HepG2 (cell line): Measurements from ENCODE around the gene GFAP. TPM values are rescaled to one million over a fixed set of nuclear protein-coding genes. Genes with fewer than 3 reads are reported as not detected.

Source experiments
- ARID3A ChIP-seq: IDR thresholded peaks from 2 replicates; pipeline ENCODE4 v1.6.1; 2012; ENCODE audit warnings: low read depth, low read length, improper control_type of control experiment
- BHLHE40 ChIP-seq: IDR thresholded peaks from 2 replicates; pipeline ENCODE4 v1.6.1; 2011; ENCODE audit warnings: low read length, improper control_type of control experiment
- CBX1 ChIP-seq: IDR thresholded peaks from one replicate; pipeline ENCODE4 v1.6.1; 2016; ENCODE audit warnings: antibody characterized with exemption, low read depth
- GZF1 ChIP-seq: sonication (generic); formaldehyde crosslinking; IDR thresholded peaks from 2 replicates; pipeline ENCODE4 v1.5.1; 2020; ENCODE audit warnings: mild to moderate bottlenecking, missing genetic modification reagents
- IRF2 ChIP-seq: IDR thresholded peaks from 2 replicates; pipeline ENCODE4 v1.6.1; 2018; ENCODE audit warnings: missing genetic modification reagents, missing compliant biosample characterization
- JUNB ChIP-seq: sonication (generic); formaldehyde crosslinking; IDR thresholded peaks from 2 replicates; pipeline ENCODE4 v1.8.0; 2022; ENCODE audit warnings: missing genetic modification reagents, mild to moderate bottlenecking, borderline replicate concordance
- KDM1A ChIP-seq: IDR thresholded peaks from 2 replicates; pipeline ENCODE4 v1.6.1; 2016; ENCODE audit warnings: missing compliant biosample characterization
- KDM5B ChIP-seq: sonication (generic); formaldehyde crosslinking; IDR thresholded peaks from 2 replicates; pipeline ENCODE4 v1.4.0; 2020; ENCODE audit warnings: missing genetic modification reagents, mild to moderate bottlenecking, borderline replicate concordance
- KDM6A ChIP-seq: IDR thresholded peaks from 2 replicates; pipeline ENCODE4 v1.6.1; 2016; ENCODE audit warnings: low read depth
- MATR3 ChIP-seq: sonication (generic); formaldehyde crosslinking; IDR thresholded peaks from 2 replicates; pipeline ENCODE4 v1.4.0; 2020; ENCODE audit warnings: missing genetic modification reagents
- NFYC ChIP-seq: IDR thresholded peaks from 2 replicates; pipeline ENCODE4 v1.6.1; 2016; ENCODE audit warnings: missing genetic modification reagents, missing compliant biosample characterization
- PITX1 ChIP-seq: sonication (generic); formaldehyde crosslinking; IDR thresholded peaks from 2 replicates; pipeline ENCODE4 v1.5.1; 2020; ENCODE audit warnings: mild to moderate bottlenecking, missing genetic modification reagents
- SP5 ChIP-seq: IDR thresholded peaks from 2 replicates; pipeline ENCODE4 v1.6.1; 2016; ENCODE audit warnings: low read depth, borderline replicate concordance
- TEAD3 ChIP-seq: optimal IDR thresholded peaks from 2 replicates; pipeline ENCODE3; 2016; ENCODE audit warnings: borderline replicate concordance
- TERF1 ChIP-seq: sonication (generic); formaldehyde crosslinking; IDR thresholded peaks from 2 replicates; pipeline ENCODE4 v1.8.0; 2022; ENCODE audit warnings: mild to moderate bottlenecking, missing genetic modification reagents, moderate library complexity
- ZBTB34 ChIP-seq: sonication (generic); formaldehyde crosslinking; IDR thresholded peaks from 2 replicates; pipeline ENCODE4 v1.8.0; 2022; ENCODE audit warnings: mild to moderate bottlenecking, missing genetic modification reagents
- ZNF580 ChIP-seq: IDR thresholded peaks from 2 replicates; pipeline ENCODE4 v1.6.1; 2016; ENCODE audit warnings: low read depth, borderline replicate concordance
- ZNF746 ChIP-seq: sonication (generic); formaldehyde crosslinking; IDR thresholded peaks from 2 replicates; pipeline ENCODE4 v1.8.0; 2022; ENCODE audit warnings: mild to moderate bottlenecking, missing genetic modification reagents
- ZNF773 ChIP-seq: sonication (generic); formaldehyde crosslinking; IDR thresholded peaks from 2 replicates; pipeline ENCODE4 v1.4.0; 2020; ENCODE audit warnings: missing genetic modification reagents, borderline replicate concordance
- ZNF782 ChIP-seq: sonication (generic); formaldehyde crosslinking; IDR thresholded peaks from 2 replicates; pipeline ENCODE4 v1.4.0; 2020; ENCODE audit warnings: missing genetic modification reagents, mild to moderate bottlenecking, borderline replicate concordance
- ZSCAN22 ChIP-seq: sonication (generic); formaldehyde crosslinking; IDR thresholded peaks from 2 replicates; pipeline ENCODE4 v1.4.0; 2020; ENCODE audit warnings: mild to moderate bottlenecking, missing genetic modification reagents
- ZSCAN9 ChIP-seq: IDR thresholded peaks from 2 replicates; pipeline ENCODE4 v1.6.1; 2016; ENCODE audit warnings: borderline replicate concordance
- polyA plus RNA-seq, 8 experiments: library from polyadenylated mRNA; depleted of rRNA in 3 of 8; stranded (reverse) in 7 of 8; unstranded in 1 of 8; fragments of >200 nt; fragmentation: Illumina TruSeq in 4 of 8; extraction: Trizol in 4 of 8; gene quantifications; 2 replicates each; pipeline versions ENCODE4 v1.2.1 to v1.2.3, GENCODE V29; 2011 to 2016; ENCODE audit warnings: low read depth in 4 of 8, missing spikeins in 1 of 8, mixed read lengths in 1 of 8; ENCODE audit not compliant: insufficient read depth in 1 of 8
- total RNA-seq, 5 experiments: library from RNA; depleted of rRNA; stranded (reverse); fragments of >200 nt; fragmentation: Illumina TruSeq; extraction: Trizol; gene quantifications; 2 replicates each; pipeline ENCODE4 v1.2.3, GENCODE V29; 2016; ENCODE audit warnings: low read depth in 1 of 5
- TF ChIP-seq, protein P1 (sequence below): sonication (generic); formaldehyde crosslinking; IDR thresholded peaks from 2 replicates; pipeline ENCODE4 v1.5.0; 2020; ENCODE audit warnings: missing genetic modification reagents
- TF ChIP-seq, protein P2 (sequence below): IDR thresholded peaks from 2 replicates; pipeline ENCODE4 v1.6.1; 2016; ENCODE audit warnings: low read depth

GFAP gene
- total and polyA plus RNA-seq, 2 of the 13 experiments (the other 11 are each of a cell fraction or from before 2014, with no cell fraction given), result 0.11 to 0.29 TPM

- TF ChIP-seq SP5 (CRISPR knock-in tag) (peak; percentile 57; the same call in 1 of the 2 replicates), GZF1 (CRISPR knock-in tag) (no peak), NFYC (CRISPR knock-in tag) (peak; percentile 48; the same call in 1 of the 2 replicates), KDM1A (CRISPR knock-in tag) (0 out of 2 replicates have a peak, but pooled peaks have one; percentile 28), KDM5B (peak; percentile 92; the same call in 1 of the 2 replicates), IRF2 (peak; percentile 98), MATR3 (CRISPR knock-in tag) (no peak), ARID3A (peak; percentile 25; the same call in 1 of the 2 replicates), KDM6A (CRISPR knock-in tag) (no peak), ZBTB34 (CRISPR knock-in tag) (peak; percentile 53; the same call in 1 of the 2 replicates), TERF1 (no peak), TEAD3 (CRISPR knock-in tag) (peak; percentile 83), PITX1 (CRISPR knock-in tag) (peak; percentile 57; the same call in 1 of the 2 replicates), ZNF782 (peak; percentile 88; the same call in 1 of the 2 replicates), ZNF773 (CRISPR knock-in tag) (peak; percentile 89; the same call in 1 of the 2 replicates), ZSCAN22 (CRISPR knock-in tag) (peak; percentile 49; the same call in 1 of the 2 replicates), BHLHE40 (no peak; the same call in none of the 2 replicates), ZNF746 (peak; percentile 83), ZSCAN9 (CRISPR knock-in tag) (peak; percentile 84; the same call in 1 of the 2 replicates), ZNF580 (CRISPR knock-in tag) (peak; percentile 97), CBX1 (peak; percentile 74), JUNB (CRISPR knock-in tag) (peak; percentile 65; the same call in 1 of the 2 replicates)
- TF ChIP-seq, protein P1, sequence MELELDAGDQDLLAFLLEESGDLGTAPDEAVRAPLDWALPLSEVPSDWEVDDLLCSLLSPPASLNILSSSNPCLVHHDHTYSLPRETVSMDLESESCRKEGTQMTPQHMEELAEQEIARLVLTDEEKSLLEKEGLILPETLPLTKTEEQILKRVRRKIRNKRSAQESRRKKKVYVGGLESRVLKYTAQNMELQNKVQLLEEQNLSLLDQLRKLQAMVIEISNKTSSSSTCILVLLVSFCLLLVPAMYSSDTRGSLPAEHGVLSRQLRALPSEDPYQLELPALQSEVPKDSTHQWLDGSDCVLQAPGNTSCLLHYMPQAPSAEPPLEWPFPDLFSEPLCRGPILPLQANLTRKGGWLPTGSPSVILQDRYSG (CRISPR knock-in tag), result no peak
- TF ChIP-seq, protein P2, sequence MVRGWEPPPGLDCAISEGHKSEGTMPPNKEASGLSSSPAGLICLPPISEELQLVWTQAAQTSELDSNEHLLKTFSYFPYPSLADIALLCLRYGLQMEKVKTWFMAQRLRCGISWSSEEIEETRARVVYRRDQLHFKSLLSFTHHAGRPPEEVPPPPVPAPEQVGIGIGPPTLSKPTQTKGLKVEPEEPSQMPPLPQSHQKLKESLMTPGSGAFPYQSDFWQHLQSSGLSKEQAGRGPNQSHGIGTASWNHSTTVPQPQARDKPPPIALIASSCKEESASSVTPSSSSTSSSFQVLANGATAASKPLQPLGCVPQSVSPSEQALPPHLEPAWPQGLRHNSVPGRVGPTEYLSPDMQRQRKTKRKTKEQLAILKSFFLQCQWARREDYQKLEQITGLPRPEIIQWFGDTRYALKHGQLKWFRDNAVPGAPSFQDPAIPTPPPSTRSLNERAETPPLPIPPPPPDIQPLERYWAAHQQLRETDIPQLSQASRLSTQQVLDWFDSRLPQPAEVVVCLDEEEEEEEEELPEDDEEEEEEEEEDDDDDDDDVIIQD (CRISPR knock-in tag), result peak; percentile 73; the same call in 1 of the 2 replicates
Observed at GRCh38 chr17:44899074-44899782, 16.1 kb downstream of the GFAP start, which contains the start of gene EFTUD2 (continued).
